OCI-M1 (cell line): Measurements from ENCODE around the gene FBXL7.

ENCODE experiments used
- DNase-seq: peaks from one replicate; lab custom pipeline; 2025; lab: John Stamatoyannopoulos, UW

Gene FBXL7

DNA sequence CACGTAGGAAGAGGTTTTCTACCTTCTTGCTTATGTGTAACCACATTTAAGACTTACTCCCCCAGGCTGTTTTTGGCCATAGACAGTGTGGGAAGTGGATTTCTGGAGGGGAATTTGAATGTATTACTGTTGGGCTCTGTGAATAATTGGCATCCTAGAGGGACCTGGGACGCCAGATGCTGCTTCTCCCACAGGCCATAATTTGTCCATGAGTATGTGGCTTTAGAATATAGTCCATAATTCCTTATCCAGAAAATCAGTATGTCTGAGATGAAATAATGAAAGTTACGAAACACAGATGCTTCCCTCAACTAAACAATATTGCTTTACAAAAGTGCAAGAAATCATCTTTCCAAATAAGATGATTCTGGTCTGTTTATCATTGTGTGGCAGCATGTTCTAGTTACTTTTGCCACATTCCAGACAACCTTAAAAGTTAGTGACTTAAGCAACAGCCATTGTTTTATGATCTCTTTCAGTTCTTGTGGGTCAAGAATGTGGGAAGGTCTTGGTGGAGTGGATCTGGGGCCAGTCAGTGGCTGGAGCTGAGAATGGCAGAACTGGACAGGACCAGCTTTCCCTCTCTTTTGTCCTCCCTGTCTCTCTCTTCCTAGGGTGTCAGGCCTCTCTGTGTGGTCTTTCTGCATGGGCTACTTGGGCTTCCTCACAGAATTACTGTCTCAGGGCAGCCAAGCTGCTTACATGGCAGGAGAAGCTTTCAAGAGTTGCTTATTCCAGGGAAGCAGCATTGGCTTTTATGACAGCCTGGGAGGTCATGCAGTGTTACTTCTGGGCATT is 79.4 kb downstream of the FBXL7 start:
- DNase-seq = no peak

DNA sequence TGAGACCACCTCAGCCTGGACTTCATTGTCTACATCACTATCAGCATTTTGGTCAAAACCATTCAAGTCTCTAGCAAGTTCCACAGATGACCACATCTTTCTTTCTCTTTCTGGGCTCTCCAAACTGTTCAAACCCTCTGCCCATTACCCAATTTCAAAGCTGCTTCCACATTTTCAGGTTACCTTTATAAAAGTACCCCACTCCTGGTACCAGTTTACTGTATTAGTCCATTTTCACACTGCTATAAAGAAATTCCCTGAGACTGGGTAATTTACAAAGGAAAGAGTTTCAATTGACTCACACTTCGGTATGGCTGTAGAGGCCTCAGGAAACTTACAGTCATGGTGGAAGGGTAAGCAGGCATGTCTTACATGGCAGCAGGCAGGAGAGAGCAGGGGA is 84.5 kb downstream of the FBXL7 start:
- DNase-seq = no peak

DNA sequence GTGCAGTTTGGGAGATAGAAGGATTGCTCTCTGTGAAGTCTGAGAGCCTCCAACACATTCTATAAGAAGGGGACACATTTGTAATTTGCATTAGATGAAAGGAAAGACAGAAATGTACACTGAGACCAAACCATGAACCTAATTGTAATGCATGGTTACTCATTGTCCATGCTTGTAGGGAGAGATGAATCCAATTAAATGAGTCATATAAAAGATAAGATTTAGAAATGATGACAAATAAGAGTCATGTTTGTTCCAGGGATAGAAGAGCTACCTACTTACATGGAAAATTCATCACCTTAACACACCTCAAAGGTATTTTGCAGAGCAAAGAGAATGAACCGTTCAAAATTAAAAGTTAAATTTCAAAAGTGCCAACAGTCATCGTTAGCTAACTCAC is 85.1 kb downstream of the FBXL7 start:
- DNase-seq = no peak

DNA sequence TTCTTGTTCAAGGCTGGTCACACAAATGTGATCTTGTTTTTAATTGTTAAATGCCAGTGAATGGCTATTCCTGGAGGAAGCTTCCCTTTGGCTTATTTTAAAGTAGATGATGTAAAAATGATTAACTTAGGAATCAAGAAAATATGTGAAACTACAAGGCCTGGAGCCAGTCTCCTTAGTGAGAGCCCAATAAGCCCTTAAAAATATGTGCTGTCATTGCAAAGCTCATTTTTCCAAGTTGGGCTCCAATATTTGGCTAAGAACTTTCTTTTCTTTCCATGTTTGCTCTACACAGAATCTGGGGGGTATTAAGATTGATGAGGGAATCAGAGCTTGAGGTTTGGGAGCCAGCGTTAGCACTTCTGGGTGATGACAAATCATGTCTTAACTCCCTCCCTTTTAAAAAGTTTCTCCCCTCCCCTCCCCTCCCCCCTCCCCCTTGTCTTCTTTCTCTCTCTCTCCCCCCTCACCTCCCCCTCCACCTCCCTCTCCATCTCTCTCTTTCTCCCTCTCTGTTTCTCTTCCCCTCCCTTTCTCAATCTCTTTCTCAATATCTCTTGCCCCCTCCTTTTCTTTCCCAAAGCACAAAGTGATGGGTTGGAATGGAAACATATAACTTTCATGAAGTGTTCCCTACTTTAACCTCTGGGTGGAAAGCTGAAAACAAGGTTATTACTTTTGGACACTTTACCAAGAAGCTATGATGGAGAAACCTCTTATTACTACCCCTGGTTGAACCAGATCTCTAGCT is 86.0 kb downstream of the FBXL7 start:
- no peak for DNase-seq

DNA sequence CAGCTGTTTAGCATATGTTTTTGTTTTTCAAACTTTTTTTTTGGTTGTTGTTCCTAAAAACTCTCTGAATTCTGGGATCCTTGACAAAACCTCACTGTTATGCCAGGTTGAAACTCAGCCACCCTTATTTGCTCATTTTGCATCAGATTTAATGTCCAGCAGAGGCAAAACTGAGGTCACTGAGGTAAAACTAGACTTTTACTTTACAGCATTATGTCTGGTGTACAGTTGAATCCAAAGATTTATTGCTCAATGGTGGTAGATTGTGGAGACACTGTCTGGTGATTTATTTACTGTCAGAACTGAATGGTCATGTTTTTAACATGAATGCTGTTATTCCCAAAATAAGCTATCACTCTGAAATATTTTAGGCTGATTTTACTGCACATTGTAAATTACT is 87.9 kb downstream of the FBXL7 start:
- DNase-seq = no peak

DNA sequence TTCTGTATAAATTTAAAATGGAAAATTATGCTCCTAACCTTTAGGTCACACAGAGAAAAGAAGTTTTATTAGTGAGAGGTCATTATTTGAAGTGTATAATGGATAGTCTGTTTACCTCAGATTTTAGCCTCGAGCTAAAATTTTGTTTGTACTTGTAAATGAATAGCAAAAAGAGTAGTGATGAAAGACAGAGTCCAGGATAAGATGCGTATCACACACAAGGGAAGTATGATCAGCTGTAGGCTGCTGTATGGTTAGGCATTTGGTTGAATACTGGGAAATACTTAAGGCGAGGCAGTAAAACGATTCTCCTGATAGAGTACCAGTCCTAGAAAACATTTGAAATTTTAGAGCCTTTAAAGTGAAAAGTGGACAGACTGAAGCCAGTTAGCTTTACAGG is 92.7 kb downstream of the FBXL7 start:
- DNase-seq = no peak

DNA sequence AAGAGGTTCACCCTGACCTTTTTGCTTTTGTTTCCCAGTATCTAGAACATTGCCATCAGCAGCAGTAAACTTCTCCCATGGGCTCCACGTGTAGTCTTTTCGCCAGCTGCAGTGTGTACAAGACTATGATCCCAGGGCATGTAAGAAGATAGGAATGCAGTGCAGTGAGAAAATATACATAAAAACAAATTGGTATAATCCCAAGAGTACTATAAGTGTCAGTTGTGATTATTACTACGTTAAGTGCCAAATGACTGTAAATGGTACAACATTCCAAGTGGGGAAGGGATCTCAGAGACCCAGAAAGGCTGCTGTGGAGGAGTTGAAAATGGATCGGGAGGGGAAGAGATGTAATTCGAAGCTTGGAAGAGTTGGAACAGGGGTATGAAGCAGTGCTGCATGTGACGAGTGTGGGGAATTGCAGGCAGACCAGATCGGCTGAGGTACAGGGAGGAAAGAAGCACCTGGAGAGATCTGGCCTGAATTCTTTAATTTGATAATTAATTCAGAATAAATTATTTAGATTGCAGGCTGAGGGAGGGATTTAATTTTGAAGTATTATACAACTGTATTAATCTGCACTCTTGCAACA is 95.1 kb downstream of the FBXL7 start:
- DNase-seq = no peak

DNA sequence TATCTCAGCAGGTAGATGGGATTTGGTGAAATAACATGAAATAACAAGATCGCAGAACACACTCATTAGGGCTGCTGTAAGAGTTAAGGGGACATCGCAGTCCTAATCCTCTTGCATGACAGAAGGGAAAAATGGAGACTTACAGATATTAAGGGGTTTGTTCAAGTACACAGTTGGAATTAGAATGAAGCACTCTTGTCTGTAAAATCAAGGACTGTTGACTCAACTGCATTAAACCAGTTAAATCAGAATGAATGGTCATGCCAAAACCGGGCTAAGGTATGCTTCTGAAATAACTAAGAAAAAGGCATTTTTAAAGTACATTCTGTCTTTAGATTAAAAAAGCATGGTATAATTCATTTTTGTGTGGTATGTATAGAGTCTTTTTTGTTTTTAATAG is 95.9 kb downstream of the FBXL7 start:
- DNase-seq = no peak

DNA sequence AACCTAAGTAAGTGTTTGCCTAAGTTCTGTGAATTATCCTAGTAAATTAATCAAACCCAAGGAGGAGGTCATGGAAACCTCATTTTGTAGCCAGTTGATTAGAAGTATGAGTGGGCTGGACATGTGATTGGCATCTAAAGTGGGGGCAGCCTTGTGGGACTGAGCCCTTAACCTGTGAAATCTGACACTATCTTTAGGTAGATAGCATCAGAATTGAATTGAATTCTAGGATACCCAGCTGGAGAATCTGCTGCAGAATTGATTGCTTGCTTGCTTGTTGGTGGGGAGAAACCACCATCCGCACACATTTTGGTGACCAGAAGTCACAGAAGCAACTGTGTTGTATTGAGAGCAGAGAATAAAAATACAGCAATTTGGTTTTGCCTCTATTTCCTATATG is 97.0 kb downstream of the FBXL7 start:
- DNase-seq = no peak

DNA sequence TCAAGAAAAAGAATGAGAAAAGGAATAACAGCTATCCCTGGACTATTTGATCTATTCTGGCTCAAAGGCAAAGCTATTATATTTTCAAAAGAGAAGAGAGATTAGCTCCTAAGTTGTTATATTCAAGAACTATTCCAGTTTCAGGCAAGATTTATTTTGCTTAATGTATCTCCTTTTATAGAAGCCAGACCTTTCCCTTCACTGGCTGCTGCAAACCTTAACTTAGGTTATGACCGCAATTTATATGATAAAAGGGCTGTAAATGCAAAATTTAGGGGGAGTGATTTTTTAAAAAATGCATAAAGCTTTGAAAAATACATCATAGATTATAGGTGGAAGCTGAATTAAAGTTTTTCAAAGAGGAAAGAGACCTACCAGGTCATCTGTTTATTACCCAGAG is 97.8 kb downstream of the FBXL7 start:
- no peak for DNase-seq

DNA sequence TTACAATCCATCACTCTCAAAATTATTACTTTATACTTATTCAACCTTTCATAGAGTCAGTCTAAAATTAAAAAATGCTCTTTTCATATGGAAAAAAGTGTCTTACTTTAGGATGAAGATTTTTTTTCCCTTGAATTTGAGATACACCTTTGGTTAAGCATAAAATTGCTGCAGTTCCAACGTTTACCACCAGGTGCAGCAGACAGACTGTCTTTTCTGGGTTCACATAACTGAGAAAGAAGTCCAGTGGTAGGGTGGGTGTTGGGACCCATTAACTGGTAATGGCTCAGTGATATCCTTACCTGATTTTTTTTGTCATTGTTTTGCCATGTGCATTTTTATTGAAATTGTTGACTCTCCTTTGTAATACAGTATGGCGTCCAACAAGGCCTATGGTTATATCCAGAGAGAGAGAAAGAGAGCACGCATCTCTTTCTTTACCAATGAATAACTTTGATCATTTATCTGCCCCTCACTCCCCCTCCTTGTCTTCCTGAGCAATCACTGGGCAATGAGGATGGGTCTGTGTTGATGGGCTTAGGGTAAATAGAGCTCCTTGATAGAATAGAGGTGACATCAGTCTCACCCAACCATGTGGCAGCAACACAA is 98.4 kb downstream of the FBXL7 start:
- peak; percentile 27 for DNase-seq

DNA sequence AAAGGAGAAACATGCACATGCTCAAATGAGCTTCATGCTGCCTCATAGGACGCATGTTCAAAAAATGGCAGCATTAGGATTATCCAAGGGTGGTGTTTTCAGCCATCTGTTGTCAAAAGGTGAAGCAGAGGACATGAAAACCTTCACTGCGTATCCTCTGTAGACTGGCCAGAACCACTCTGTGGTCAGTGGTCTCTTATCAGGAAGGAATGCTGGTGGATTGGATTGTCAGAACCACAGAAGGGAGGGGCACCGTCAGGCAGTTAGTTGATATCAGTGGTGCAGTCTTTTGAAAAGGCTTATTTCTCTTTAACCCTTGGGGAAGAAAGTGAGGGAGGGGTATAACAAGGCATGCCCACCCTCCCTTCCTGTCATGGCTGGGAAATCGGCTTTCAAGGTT is 100.1 kb downstream of the FBXL7 start:
- peak; percentile 84 for DNase-seq

DNA sequence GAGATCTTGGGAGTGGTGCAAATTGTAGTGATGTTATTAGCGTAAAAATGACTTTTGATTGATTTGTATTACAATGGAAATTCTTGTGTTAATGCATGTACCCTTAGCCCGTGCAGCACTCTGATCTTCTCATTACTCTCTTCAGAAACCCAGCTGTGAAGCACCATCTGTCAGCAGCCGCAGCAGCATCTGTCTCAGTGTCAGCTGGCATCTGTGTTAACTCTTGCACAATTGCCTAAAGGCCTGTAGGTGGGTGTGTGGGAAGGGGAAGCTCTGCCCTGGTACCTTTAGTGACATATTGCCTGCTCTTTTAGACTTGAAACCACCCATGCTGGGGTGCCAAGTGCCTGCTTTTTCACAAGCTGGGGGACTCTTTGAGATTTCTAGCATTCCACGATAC is 101.3 kb downstream of the FBXL7 start:
- no peak for DNase-seq

DNA sequence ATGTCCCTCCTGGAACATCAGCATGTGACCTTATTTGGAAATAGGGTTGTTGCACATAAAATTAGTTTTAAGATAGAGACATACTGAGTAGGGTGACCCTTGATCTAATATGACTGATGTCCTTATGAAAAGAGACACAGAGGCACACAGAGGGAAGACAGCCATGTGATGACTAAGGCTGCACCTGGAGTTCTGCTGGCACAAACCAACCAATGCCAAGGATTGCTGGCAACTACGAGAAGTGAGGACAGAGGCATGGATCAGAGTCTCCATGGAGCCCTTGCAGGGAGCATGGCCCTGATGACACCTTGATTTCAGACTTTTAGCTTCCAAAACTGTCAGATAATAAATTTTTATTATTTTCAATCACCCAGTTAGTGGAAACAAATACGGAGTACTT is 101.9 kb downstream of the FBXL7 start:
- no peak for DNase-seq

DNA sequence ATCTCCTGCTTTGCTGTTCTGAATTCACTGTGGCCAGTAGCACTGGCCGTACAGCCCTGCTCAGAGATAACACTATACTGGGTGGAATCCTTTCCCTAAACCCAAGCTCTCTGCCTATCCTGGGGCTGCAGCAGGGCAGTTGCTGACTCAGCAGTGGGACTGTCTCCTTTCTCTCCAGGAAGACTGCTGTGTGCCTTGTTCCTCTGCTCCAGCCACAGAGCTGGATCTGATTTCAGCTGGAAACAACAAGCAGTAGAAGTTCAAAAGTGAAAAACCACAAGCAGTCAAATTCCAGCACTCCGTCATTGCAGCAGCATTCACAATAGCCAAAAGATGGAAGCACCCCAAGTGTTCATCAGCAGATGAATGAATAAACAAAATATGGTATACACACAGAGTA is 105.0 kb downstream of the FBXL7 start:
- DNase-seq = no peak

DNA sequence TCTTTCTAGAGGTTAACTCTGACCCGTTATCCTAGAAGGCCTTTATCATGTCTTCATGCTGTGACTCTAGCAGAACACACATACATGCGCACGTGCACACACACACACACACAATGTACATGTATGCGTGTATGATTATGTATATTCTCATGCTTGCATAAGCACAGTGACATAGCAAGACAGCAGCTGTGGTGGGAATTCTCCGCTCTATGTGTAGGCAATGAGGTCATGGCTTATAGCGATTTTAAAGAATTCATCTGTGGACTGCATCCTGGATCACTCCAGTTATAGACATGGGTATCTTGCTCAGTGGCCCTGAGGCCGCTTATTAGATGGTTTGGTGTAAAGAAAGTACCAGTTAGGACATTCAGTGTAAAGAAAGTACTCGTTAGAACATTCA is 106.2 kb downstream of the FBXL7 start:
- DNase-seq = no peak

DNA sequence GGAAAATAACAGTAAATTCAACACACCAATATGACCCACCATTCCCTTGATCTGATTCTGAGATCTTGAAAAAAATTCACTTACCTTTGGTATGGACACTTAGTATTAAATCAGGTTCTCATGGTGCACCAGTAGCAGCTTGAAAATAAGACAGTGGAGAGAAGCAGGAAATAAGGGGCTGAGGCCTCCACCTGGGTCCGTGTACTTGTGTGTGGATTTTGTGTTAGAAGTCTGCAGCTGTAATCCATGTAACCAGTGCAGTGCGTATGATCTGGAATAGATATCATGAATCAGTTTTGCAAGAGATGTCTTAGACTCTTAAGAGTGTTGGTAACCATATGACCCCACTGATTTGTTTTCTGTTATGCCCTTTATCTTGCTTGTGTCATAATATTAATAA is 107.1 kb downstream of the FBXL7 start:
- no peak for DNase-seq

DNA sequence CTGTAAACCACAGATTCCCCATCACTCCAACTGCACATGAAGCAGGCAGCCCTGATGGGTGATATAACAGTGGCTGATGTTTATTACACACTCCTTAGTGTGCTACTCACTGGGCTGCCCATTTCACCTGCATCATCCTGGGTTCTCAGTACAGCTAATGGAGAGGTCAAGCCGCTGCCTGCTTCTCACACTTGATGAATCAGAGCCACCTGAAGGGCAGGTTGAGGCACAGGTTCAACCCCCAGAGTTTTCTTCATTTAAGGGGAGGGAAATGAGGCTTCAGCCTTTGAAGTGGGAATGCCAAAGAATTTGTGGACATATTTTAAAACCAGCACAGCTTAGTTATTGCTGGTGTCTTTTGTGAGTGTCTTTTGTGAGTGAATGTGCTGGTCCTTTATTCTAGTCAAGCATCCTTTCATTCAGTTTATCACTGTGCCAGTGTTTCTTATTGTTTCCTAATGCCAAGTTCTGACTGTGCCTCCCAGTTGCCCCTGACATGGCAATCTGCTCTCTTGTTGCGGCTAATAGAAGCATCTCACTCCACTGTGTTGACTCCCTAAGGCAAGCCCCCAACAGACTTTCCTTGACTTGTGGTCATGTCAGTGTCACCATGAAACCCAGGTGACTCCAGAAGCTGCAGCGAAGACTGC is 109.2 kb downstream of the FBXL7 start:
- DNase-seq = no peak

DNA sequence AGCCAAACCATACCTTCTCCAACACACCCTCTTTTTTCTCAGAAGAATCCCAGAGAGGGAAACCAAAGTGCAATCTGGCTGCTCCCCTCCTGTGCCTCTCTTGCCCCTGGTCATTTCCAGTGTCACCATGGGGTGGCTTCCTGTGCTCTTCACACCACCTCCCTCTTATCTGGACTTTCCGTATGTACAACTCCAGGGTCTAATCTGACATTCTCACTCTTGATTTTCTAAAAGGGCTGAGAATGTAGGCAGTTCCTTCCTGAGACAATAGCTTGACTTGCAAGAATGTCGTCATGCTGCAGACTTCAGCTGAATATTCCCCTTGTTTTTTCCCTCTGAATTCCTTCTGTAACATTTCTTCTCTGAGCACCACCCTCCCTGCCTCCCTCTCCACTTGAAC is 110.2 kb downstream of the FBXL7 start:
- peak; percentile 34 for DNase-seq

DNA sequence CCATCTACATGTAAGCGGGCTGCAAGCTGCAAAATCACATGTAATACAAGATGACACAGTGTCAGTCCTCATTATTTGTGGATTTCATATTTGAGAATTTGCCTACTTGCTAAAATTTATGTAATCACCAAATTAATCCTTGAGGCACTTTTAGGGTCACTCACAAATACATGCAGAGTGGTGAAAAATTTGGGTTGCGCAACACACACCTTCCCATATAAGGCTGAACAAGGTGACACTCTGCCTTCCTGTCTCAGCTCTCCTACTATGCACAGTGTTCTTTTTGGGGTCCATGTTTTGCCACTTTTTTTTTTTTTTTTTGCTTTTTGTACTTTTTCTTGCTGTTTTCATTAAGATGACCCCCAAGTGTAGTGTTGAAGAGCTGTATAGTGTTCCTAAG is 111.0 kb downstream of the FBXL7 start:
- no peak for DNase-seq

DNA sequence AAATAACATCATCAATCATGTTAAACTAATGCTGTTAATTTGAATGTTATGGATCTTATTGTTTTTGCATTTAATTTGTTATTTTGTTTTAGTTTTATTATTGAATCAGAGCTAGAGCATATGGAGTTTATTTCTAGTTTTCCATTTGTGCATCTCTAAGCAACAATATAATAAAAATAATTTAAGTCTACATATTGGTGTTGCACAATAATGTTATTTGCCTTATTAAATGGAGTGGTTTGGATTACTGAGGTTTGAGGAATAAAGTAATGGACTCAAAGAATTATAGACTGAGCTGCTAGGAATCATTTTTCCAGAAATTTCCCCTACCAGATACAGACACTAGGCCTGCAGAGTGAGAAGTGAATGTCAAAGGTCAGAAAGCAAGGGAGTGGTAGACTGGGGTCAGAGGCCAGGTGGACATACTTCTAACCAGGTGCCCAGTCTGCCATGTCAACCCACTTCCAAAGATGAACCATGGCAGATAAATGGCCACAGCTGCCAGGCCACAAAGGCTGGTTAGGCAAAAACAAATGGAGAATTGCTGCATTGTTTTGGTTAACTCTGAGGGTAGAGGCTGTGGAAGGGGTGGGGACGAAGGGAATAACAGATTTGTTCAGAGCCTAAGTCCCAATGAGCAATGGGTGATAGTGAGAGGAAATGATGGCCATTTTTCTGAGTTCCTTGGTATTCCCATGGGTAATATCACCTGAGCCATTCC is 113.1 kb downstream of the FBXL7 start:
- DNase-seq = no peak

DNA sequence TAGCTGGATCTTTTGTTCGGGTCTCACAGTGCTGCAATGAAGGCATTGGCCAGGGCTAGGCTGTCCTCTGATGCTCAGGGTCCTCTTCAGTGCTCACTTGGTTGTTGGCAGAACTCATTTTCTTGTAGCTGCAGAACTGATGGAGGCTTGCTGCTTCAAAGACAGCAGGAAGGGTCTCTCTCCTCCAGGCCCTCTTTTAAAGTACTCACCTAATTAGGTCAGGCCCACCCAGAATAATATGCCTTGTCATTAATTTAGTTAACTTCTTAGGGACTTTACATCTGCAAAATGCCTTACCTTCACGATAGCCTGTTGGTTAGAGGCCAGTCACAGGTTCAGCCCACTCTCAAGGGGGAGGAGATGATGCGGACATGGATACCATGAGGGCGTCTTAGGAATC is 114.7 kb downstream of the FBXL7 start:
- DNase-seq = no peak
